ENCODE measurements around the gene EML5.

The EML5 gene

DNA sequence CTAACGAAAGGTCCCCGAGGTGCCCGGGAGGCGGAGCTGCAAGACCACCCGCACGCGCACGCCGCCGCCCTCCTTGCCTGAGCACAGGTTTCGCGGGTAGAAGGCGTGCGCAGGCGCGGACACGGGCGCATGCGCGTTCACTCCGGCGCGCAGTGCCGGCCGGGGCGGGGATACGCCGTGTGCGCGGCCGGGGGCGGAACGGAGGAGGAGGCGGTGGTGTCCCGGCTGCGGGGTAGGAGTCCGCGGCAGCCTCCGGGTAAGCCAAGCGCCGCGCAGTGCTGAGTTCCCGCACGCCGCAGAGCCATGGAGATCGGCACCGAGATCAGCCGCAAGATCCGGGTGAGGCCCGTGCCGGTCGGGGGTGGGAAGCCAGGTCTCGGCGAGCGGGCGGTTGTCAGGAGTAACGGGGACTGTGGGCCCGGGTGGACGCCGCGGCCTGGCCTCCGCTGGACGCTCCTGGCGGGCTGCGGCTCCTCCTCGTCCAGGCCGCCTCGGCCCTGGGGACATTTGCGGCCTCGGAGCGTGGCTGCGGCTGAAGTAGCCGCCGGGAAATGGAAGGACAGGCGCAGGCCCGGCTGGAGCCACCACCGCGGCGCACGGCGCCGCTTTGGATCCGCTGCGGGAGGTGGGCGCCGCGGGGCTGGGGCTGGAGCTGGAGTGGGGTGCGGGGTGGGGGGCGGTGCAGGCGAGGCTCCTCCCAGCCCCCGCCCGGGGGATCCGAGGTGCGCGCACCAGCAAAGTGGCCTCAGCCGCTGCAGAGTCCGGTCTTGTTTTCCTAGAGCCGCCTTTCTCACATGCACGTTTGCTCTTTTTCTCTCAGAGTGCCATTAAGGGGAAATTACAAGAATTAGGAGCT, 229.7 kb downstream of the EML5 start, which contains the start of gene ZC3H14 (continued):
- TF ChIP-seq, protein P1, sequence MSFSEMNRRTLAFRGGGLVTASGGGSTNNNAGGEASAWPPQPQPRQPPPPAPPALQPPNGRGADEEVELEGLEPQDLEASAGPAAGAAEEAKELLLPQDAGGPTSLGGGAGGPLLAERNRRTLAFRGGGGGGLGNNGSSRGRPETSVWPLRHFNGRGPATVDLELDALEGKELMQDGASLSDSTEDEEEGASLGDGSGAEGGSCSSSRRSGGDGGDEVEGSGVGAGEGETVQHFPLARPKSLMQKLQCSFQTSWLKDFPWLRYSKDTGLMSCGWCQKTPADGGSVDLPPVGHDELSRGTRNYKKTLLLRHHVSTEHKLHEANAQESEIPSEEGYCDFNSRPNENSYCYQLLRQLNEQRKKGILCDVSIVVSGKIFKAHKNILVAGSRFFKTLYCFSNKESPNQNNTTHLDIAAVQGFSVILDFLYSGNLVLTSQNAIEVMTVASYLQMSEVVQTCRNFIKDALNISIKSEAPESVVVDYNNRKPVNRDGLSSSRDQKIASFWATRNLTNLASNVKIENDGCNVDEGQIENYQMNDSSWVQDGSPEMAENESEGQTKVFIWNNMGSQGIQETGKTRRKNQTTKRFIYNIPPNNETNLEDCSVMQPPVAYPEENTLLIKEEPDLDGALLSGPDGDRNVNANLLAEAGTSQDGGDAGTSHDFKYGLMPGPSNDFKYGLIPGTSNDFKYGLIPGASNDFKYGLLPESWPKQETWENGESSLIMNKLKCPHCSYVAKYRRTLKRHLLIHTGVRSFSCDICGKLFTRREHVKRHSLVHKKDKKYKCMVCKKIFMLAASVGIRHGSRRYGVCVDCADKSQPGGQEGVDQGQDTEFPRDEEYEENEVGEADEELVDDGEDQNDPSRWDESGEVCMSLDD (tag by site-specific recombination; IDR thresholded peaks at IDR 0.05) = no peak
- no peak for TF ChIP-seq ZBTB21 (tag by site-specific recombination; IDR thresholded peaks at IDR 0.05)
- TF ChIP-seq ZNF391 (tag by site-specific recombination; IDR thresholded peaks at IDR 0.05; ENCODE audit: borderline replicate concordance, low read depth) = no peak; the same call in 1 of the 2 replicates
- no peak for TF ChIP-seq ZNF548 (tag by site-specific recombination; IDR thresholded peaks at IDR 0.05)
- no peak for TF ChIP-seq SALL2 (tag by site-specific recombination; IDR thresholded peaks at IDR 0.05; ENCODE audit: borderline replicate concordance)
- no peak for TF ChIP-seq ZNF558 (tag by site-specific recombination; IDR thresholded peaks at IDR 0.05)
- TF ChIP-seq, protein P2, sequence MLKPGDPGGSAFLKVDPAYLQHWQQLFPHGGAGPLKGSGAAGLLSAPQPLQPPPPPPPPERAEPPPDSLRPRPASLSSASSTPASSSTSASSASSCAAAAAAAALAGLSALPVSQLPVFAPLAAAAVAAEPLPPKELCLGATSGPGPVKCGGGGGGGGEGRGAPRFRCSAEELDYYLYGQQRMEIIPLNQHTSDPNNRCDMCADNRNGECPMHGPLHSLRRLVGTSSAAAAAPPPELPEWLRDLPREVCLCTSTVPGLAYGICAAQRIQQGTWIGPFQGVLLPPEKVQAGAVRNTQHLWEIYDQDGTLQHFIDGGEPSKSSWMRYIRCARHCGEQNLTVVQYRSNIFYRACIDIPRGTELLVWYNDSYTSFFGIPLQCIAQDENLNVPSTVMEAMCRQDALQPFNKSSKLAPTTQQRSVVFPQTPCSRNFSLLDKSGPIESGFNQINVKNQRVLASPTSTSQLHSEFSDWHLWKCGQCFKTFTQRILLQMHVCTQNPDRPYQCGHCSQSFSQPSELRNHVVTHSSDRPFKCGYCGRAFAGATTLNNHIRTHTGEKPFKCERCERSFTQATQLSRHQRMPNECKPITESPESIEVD (tag by site-specific recombination; IDR thresholded peaks at IDR 0.05) = no peak
- TF ChIP-seq ZNF626 (tag by site-specific recombination; IDR thresholded peaks at IDR 0.05) = no peak
- TF ChIP-seq ZNF791 (tag by site-specific recombination; IDR thresholded peaks at IDR 0.05) = no peak
- TF ChIP-seq, protein P3, sequence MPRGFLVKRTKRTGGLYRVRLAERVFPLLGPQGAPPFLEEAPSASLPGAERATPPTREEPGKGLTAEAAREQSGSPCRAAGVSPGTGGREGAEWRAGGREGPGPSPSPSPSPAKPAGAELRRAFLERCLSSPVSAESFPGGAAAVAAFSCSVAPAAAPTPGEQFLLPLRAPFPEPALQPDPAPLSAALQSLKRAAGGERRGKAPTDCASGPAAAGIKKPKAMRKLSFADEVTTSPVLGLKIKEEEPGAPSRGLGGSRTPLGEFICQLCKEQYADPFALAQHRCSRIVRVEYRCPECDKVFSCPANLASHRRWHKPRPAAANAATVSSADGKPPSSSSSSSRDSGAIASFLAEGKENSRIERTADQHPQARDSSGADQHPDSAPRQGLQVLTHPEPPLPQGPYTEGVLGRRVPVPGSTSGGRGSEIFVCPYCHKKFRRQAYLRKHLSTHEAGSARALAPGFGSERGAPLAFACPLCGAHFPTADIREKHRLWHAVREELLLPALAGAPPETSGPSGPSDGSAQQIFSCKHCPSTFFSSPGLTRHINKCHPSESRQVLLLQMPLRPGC (tag by site-specific recombination; IDR thresholded peaks at IDR 0.05) = 0 out of 2 replicates have a peak, but pooled peaks have one; percentile 13
- no peak for TF ChIP-seq RBAK (tag by site-specific recombination; IDR thresholded peaks at IDR 0.05)
- peak; percentile 65; the same call in 1 of the 2 replicates for TF ChIP-seq KLF8 (tag by site-specific recombination; IDR thresholded peaks at IDR 0.05)
- TF ChIP-seq, protein P4, sequence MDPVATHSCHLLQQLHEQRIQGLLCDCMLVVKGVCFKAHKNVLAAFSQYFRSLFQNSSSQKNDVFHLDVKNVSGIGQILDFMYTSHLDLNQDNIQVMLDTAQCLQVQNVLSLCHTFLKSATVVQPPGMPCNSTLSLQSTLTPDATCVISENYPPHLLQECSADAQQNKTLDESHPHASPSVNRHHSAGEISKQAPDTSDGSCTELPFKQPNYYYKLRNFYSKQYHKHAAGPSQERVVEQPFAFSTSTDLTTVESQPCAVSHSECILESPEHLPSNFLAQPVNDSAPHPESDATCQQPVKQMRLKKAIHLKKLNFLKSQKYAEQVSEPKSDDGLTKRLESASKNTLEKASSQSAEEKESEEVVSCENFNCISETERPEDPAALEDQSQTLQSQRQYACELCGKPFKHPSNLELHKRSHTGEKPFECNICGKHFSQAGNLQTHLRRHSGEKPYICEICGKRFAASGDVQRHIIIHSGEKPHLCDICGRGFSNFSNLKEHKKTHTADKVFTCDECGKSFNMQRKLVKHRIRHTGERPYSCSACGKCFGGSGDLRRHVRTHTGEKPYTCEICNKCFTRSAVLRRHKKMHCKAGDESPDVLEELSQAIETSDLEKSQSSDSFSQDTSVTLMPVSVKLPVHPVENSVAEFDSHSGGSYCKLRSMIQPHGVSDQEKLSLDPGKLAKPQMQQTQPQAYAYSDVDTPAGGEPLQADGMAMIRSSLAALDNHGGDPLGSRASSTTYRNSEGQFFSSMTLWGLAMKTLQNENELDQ (tag by site-specific recombination; IDR thresholded peaks at IDR 0.05; ENCODE audit: low read depth) = no peak
- TF ChIP-seq ZNF292 (tag by site-specific recombination; IDR thresholded peaks at IDR 0.05; ENCODE audit: borderline replicate concordance, low read depth) = no peak
- TF ChIP-seq GLI2 (tag by site-specific recombination; IDR thresholded peaks at IDR 0.05; ENCODE audit: borderline replicate concordance, low read depth) = no peak
- TF ChIP-seq, protein P5, sequence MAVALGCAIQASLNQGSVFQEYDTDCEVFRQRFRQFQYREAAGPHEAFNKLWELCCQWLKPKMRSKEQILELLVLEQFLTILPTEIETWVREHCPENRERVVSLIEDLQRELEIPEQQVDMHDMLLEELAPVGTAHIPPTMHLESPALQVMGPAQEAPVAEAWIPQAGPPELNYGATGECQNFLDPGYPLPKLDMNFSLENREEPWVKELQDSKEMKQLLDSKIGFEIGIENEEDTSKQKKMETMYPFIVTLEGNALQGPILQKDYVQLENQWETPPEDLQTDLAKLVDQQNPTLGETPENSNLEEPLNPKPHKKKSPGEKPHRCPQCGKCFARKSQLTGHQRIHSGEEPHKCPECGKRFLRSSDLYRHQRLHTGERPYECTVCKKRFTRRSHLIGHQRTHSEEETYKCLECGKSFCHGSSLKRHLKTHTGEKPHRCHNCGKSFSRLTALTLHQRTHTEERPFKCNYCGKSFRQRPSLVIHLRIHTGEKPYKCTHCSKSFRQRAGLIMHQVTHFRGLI (tag by site-specific recombination; IDR thresholded peaks at IDR 0.05) = no peak
- TF ChIP-seq, protein P6, sequence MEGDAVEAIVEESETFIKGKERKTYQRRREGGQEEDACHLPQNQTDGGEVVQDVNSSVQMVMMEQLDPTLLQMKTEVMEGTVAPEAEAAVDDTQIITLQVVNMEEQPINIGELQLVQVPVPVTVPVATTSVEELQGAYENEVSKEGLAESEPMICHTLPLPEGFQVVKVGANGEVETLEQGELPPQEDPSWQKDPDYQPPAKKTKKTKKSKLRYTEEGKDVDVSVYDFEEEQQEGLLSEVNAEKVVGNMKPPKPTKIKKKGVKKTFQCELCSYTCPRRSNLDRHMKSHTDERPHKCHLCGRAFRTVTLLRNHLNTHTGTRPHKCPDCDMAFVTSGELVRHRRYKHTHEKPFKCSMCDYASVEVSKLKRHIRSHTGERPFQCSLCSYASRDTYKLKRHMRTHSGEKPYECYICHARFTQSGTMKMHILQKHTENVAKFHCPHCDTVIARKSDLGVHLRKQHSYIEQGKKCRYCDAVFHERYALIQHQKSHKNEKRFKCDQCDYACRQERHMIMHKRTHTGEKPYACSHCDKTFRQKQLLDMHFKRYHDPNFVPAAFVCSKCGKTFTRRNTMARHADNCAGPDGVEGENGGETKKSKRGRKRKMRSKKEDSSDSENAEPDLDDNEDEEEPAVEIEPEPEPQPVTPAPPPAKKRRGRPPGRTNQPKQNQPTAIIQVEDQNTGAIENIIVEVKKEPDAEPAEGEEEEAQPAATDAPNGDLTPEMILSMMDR (tag by site-specific recombination; IDR thresholded peaks at IDR 0.05) = 0 out of 2 replicates have a peak, but pooled peaks have one; percentile 14
- no peak for TF ChIP-seq ZNF654 (tag by site-specific recombination; IDR thresholded peaks at IDR 0.05; ENCODE audit: low read depth)
- TF ChIP-seq ZNF473 (tag by site-specific recombination; IDR thresholded peaks at IDR 0.05) = no peak
- no peak for TF ChIP-seq ZNF658 (tag by site-specific recombination; IDR thresholded peaks at IDR 0.05)
- TF ChIP-seq, protein P7, sequence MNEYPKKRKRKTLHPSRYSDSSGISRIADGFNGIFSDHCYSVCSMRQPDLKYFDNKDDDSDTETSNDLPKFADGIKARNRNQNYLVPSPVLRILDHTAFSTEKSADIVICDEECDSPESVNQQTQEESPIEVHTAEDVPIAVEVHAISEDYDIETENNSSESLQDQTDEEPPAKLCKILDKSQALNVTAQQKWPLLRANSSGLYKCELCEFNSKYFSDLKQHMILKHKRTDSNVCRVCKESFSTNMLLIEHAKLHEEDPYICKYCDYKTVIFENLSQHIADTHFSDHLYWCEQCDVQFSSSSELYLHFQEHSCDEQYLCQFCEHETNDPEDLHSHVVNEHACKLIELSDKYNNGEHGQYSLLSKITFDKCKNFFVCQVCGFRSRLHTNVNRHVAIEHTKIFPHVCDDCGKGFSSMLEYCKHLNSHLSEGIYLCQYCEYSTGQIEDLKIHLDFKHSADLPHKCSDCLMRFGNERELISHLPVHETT (tag by site-specific recombination; IDR thresholded peaks at IDR 0.05) = no peak
- no peak for TF ChIP-seq ZNF707 (tag by site-specific recombination; IDR thresholded peaks at IDR 0.05)
- TF ChIP-seq HOXA7 (CRISPR knock-in tag; IDR thresholded peaks at IDR 0.05; ENCODE audit: borderline replicate concordance) = no peak
- TF ChIP-seq, protein P8, sequence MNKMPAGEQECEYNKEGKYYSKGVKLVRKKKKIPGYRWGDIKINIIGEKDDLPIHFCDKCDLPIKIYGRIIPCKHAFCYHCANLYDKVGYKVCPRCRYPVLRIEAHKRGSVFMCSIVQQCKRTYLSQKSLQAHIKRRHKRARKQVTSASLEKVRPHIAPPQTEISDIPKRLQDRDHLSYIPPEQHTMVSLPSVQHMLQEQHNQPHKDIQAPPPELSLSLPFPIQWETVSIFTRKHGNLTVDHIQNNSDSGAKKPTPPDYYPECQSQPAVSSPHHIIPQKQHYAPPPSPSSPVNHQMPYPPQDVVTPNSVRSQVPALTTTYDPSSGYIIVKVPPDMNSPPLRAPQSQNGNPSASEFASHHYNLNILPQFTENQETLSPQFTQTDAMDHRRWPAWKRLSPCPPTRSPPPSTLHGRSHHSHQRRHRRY (tag by site-specific recombination; IDR thresholded peaks at IDR 0.05) = no peak

All from HEK293 (cell line).